GM06990 (cell line): ENCODE measurements around the gene DISC1.

Source experiments
- DNase-seq: peaks from one replicate; pipeline ENCODE4 v3.0.0-alpha.2; 2011; ENCODE audit not compliant: insufficient read length; ENCODE audit errors: extremely low read depth
- H3K27me3 ChIP-seq: replicated peaks from 2 replicates; pipeline ENCODE4 v1.6.0; 2011; ENCODE audit warnings: low read length; ENCODE audit not compliant: control insufficient read depth, insufficient read depth
- H3K36me3 ChIP-seq: 2 replicates; pipeline ENCODE4 v1.5.1; 2011; ENCODE audit warnings: low read length; ENCODE audit not compliant: control insufficient read depth, insufficient read depth
- H3K4me3 ChIP-seq: replicated peaks from 2 replicates; pipeline ENCODE4 v1.5.1; 2011; ENCODE audit warnings: low read depth, mild to moderate bottlenecking, control low read depth, low read length
- CTCF ChIP-seq: IDR thresholded peaks from 2 replicates; pipeline ENCODE4 v1.5.1; 2011; ENCODE audit warnings: low read length, control low read depth, mild to moderate bottlenecking, inconsistent platforms; ENCODE audit not compliant: insufficient read depth, poor library complexity, severe bottlenecking

The DISC1 gene

GRCh38 chr1:231807541-231807940, 181.0 kb downstream of the DISC1 start:
- Histone ChIP-seq H3K27me3 (no peaks in the 10 kb centered on the region), H3K36me3 (no peaks in the 10 kb centered on the region)
- no peak for DNase-seq

GRCh38 chr1:231808116-231808515, 181.5 kb downstream of the DISC1 start:
- TF ChIP-seq CTCF = no peak
- no peak for DNase-seq
- Histone ChIP-seq H3K27me3 (no peaks in the 10 kb centered on the region), H3K36me3 (no peaks in the 10 kb centered on the region), H3K4me3 (no peak overlapping the region)

More at GRCh38 chr1:231807541-231807940, 181.0 kb downstream of the DISC1 start:
- no peak overlapping the region for H3K4me3 ChIP-seq
- TF ChIP-seq CTCF = no peak

- H3K36me3 ChIP-seq = no peaks in the 10 kb centered on the region
- no peak overlapping the region for H3K4me3 ChIP-seq
- TF ChIP-seq CTCF = no peak
- H3K27me3 ChIP-seq = no peaks in the 10 kb centered on the region
- DNase-seq = no peak
Observed at GRCh38 chr1:231808990-231809389, 182.4 kb downstream of the DISC1 start.

- no peak for DNase-seq
- no peaks in the 10 kb centered on the region for H3K27me3 ChIP-seq
- TF ChIP-seq CTCF = no peak
- no peaks in the 10 kb centered on the region for H3K36me3 ChIP-seq
- H3K4me3 ChIP-seq = no peak overlapping the region
Observed at GRCh38 chr1:231810415-231810814, 183.8 kb downstream of the DISC1 start.

GRCh38 chr1:231814021-231814420, 187.4 kb downstream of the DISC1 start:
- Histone ChIP-seq H3K27me3 (no peaks in the 10 kb centered on the region), H3K36me3 (no peaks in the 10 kb centered on the region), H3K4me3 (no peak overlapping the region)
- no peak for DNase-seq
- TF ChIP-seq CTCF = no peak

GRCh38 chr1:231814521-231814920, 187.9 kb downstream of the DISC1 start:
- Histone ChIP-seq H3K36me3 (no peaks in the 10 kb centered on the region), H3K27me3 (no peaks in the 10 kb centered on the region), H3K4me3 (no peak overlapping the region)
- DNase-seq = no peak
- TF ChIP-seq CTCF = no peak
